GOT3 (cell line): ENCODE results near the gene PKNOX2.

Experiments used
- DNase-seq: peaks from one replicate; lab custom pipeline; 2025; ENCODE audit warnings: mixed read lengths; lab: John Stamatoyannopoulos, UW

PKNOX2 gene

GRCh38 chr11:125341676-125342075 is 177.1 kb downstream of the PKNOX2 start:
- DNase-seq = no peak

DNA sequence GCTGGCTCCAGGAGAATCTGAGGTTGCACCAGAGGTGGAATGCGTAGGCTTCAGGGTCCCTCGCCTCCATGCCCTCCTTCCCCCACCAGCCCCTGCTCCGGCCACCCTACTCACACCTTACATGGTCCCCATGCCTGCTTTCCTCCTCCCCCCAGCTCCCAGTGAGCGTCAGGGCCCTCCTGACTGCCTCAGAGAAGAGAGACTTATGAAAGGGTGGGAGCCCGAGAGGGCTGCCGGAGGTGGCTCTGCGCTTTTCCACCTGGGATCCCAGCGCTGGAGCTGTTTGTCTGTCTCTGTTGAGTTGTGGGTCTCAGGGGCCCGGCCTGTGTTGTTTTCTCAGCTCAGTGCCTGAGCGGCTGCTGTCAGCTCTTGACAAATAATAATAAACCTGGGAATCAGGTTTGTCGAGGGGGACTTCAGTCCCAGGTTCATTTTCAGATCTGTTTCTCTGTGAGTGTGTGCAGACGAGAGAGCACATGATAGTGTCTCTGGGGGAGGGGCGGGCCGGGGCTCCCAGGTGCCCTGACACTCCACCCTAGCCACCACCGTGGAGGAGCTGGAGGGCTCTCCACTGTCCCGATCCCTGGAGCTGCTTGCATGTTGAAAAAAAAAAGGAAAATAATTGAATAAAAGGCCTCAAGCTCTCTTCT is 177.9 kb downstream of the PKNOX2 start:
- DNase-seq = no peak

DNA sequence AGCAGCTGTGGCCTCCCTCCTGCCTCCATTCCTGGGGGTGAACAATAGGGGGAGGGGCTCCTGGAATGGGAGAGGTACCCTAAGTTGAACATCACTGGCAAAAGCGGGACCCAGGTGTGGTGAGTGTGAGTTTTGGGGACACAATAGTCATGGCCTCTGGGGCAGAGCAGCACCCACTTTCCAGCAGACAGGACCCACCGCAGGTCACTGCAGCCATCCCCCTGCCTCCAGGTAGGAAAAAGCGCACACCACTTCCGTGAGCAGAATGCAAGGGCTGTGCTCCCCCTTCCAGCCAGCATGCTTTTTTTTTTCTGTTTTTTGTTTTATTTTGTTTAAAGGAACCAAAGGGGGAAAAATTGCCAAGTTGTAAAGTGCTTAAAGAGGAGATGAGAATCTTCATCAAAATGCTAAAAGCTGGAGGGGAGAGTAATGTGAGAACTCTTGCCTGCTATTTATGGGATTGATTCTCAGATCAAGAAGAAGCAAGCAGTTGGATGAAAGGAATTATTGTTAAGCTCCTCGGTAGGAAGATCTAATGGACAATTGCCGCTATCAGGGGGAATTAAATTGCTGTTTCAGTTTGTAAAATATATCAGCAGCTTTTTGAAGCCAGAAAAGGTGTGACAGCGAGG is 178.7 kb downstream of the PKNOX2 start:
- DNase-seq = no peak

GRCh38 chr11:125343718-125344131 is 179.2 kb downstream of the PKNOX2 start:
- no peak for DNase-seq

- no peak for DNase-seq
Measured at GRCh38 chr11:125344846-125345420, 180.4 kb downstream of the PKNOX2 start.

GRCh38 chr11:125345421-125346178 is 181.0 kb downstream of the PKNOX2 start:
- peak; percentile 12 for DNase-seq

GRCh38 chr11:125346179-125346530 is 181.6 kb downstream of the PKNOX2 start:
- no peak for DNase-seq

GRCh38 chr11:125346565-125347260 is 182.2 kb downstream of the PKNOX2 start:
- DNase-seq = no peak

- DNase-seq = no peak
Measured at GRCh38 chr11:125347261-125347585, 182.7 kb downstream of the PKNOX2 start.

GRCh38 chr11:125348141-125348651 is 183.6 kb downstream of the PKNOX2 start:
- no peak for DNase-seq

- no peak for DNase-seq
Measured at GRCh38 chr11:125348674-125349309, 184.2 kb downstream of the PKNOX2 start.

- DNase-seq = no peak
Measured at GRCh38 chr11:125350206-125351032, 185.9 kb downstream of the PKNOX2 start.

GRCh38 chr11:125351033-125351867 is 186.7 kb downstream of the PKNOX2 start:
- no peak for DNase-seq

- DNase-seq = no peak
Measured at GRCh38 chr11:125351868-125352250, 187.3 kb downstream of the PKNOX2 start.

GRCh38 chr11:125356797-125357196 is 192.2 kb downstream of the PKNOX2 start:
- no peak for DNase-seq

DNA sequence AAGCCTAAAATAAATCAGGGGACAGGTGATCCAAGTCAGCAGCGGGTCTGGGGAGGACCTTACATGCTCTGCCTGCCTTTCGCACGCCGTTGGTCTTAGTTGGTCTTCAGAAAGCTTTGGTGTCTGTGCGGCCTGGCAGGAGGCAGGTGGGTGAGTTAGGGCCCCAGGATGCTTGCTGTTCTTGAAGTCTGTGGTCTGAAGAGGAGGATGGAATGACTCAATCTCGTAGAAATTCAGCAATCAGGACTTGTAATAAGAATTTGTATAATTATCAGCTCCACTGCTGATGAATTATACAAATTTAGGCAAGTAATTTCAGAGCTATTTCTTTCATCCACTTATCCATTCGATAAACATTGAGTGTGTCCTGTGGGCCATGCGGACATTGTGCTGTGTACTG is 193.0 kb downstream of the PKNOX2 start:
- no peak for DNase-seq

- DNase-seq = no peak
Measured at GRCh38 chr11:125358254-125358840, 193.8 kb downstream of the PKNOX2 start.

DNA sequence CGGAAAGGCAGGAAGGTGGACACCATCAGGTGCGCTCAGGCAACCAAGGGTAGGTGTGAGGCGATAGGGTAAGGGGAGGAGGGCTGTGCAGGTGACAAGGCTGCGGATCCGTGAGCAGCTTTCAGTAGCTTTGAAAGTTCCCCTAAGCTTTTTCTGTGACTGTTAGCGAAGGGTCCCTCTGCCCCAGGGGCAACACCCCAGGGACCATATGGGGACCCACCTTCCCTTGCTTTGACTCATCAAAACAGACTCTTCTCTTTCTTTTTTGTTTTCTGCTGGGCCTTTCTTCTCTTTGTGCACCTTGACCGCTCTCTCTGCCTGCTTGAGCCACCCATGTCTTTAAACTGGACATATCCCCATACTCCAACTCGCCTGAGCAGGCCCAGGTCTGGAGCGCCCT is 194.6 kb downstream of the PKNOX2 start:
- DNase-seq = no peak

- DNase-seq = no peak
Measured at GRCh38 chr11:125360066-125360465, 195.5 kb downstream of the PKNOX2 start.
